Measurements from ENCODE around the gene TUBAL3.
A peak's percentile ranks its signal among the peaks of the same experiment; 100 is the strongest.
"Not testable (repeated sequence)": the region's sequence is repeated elsewhere in the genome, so short reads cannot be mapped to it uniquely, and the experiment has no call there.

The TUBAL3 gene

GRCh38 chr10:5419466-5420094 is 15.0 kb upstream of the TUBAL3 start:
- no peak for DNase-seq

- DNase-seq: no peak
Measured at GRCh38 chr10:5418584-5418983, 14.0 kb upstream of the TUBAL3 start.

DNA sequence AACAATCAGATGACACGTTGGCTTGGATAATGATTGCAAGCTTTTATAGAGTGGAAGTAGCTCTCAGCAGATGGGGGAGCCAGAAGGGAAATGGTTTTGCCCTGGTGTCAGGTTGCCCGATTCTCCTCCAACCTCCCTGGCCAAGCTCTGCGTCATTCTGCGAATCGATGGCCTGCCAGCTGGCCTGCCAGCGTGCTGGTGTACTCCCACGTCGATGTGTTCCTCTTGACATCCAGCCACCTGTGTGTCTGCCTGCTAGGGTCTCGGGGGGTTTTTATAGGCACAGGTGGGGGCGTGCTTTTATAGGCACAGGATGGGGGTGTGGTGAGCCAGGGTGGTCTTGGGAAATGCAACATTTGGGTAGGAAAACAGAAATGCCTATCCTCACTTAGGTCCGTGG is 12.4 kb upstream of the TUBAL3 start:
- DNase-seq: peak; percentile 85 to 92

- peak in 1 of 2 experiments; percentile 29 for DNase-seq
Measured at GRCh38 chr10:5413012-5413938, 8.6 kb upstream of the TUBAL3 start.

DNA sequence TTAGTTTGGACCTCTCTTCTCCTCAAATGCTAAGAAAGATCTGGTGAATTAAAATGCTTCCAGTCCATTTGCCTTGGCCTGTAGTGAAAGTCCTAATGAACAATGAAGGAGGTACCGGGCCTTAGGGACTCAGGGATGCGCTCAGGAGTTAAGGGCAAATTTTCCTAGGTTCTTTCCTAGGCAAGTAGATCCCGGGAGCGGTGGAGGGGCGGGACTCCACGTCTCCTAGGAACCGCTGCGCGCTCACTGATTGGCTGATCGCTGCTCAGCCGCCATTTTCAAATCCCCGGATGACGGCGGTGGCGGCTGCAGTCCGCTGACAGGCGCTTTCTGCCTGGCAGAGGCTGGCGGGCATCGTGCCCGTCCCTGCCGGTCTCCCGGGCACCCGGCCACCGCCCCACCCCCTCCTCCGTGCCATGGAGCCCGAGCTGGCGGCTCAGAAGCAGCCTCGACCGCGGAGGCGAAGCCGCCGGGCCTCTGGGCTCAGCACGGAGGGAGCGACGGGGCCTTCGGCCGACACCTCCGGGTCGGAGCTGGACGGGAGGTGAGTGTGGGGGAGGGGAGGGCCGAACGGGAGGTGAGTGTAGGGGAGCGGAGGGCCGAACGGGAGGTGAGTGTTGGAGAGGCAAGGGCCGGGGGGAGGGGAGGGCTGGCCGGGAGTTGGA is 7.8 kb upstream of the TUBAL3 start, which contains the start of gene NET1:
Gene NET1, plus strand, starts transcription at position 281 of the 665 bp plus-strand sequence. Its CDS starts 136 bp downstream, at position 417.
- peak; percentile 69 to 94 for DNase-seq

DNA sequence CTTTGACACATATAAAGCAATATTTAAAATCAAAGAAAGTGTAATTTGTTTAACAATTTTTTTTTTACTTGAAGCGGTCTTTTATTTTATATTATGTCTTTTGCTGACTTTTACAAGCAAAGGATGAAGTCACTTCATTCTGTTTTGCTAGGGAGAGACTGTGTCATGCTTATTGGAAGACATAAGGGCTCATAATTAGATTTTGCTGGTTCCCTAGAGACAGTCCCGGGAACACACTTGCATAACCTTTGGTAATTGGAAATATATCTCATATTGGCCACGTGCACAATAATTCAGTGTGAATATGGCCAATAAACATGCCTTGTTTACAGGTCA is 7.3 kb upstream of the TUBAL3 start:
- DNase-seq: peak in 1 of 2 experiments; percentile 43

DNA sequence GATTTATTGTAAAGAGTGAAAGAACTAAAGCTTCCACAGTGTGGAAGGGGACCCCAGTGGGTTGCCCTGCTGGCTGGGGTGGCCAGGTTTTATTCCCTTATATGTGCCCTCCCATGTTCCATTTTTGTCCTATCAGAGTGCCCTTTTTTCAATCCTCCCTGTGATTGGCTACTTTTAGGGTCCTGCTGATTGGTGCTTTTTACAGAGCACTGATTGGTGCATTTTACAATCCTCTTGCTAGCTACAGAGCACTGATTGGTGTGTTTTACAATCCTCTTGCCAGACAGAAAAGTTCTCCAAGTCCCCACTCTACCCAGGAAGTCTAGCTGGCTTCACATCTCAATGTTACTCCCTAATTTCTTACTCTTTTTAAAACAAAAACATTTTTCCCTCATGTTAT is 6.2 kb upstream of the TUBAL3 start:
- not testable (repeated sequence) for DNase-seq

DNA sequence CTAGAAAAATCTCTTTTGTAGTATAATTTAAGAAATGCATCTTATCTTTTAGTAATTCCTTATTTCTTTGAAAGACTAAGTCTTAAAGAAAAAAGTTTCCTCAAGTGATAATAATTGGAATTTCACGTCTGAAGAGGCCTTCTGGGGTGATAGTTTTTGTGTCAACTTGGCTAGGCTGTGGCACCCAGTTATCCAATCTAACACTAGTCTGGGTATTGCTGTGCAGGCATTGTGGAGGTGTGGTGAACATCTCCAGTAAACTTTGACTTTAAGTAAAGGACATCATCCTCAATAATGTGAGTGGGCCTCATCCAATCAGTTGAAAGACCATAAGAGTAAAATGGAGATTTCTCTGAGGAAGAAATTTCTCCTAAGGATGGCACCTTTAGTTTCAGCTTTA is 2.3 kb upstream of the TUBAL3 start:
- DNase-seq: no peak

- no peak for DNase-seq
Measured at GRCh38 chr10:5402798-5403197, 1.8 kb downstream of the TUBAL3 start.

DNA sequence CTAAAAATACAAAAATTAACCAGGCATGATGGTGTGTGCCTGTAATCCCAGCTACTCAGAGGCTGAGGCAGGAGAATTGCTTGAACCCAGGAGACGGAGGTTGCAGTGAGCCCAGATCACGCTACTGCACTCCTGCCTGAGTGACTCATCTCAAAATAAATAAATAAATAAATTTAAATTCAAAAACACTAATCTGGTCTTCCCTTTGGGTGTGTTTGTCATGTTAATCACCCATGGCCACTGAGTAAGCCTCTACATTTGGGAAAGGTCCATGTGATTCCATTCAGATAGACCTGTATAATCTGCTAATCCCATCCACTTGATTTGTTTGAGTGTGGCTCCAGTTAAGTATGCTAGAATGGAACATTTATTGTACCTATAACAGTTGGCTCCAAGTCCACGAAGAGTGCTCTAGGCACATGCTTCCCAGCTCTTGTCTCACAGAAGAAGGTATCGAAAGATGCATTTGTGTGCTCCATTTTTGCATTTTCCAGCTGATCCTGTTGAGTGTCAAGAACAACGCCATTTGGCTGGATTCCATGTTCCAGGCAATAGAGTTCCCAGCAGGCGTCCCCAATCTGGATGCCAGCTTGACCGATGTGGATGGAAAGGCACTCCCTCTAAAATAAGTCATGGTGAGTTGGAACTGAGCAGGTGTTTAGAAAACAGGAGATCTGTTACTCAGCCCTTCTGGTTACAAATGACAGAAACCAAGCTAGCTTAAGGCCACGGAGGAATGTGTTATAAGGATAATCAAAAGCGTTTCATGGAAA is 4.0 kb downstream of the TUBAL3 start:
- DNase-seq: peak in 1 of 2 experiments; percentile 56

DNA sequence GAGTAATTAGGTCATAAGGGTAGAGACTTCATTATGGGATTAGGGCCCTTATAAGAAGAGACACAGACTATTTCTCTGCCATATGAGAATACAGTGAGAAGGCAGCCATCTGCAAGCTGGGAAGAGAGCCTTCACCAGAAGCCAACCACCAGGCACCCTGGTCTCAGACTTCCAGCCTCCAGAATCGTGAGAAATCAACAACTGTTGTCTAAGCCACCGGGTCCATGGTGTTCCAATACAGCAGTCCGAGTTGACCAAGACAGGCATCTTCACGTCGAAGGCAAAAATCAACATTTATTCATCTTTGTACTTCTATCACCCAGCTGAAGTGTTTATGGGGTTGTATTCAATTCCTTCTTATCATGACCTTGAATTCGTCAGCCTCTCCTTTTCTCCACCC is 5.3 kb downstream of the TUBAL3 start:
- DNase-seq: no peak

GRCh38 chr10:5396556-5397300 is 7.9 kb downstream of the TUBAL3 start:
- peak; percentile 26 to 70 for DNase-seq

GRCh38 chr10:5395168-5395567 is 9.5 kb downstream of the TUBAL3 start:
- no peak for DNase-seq

DNA sequence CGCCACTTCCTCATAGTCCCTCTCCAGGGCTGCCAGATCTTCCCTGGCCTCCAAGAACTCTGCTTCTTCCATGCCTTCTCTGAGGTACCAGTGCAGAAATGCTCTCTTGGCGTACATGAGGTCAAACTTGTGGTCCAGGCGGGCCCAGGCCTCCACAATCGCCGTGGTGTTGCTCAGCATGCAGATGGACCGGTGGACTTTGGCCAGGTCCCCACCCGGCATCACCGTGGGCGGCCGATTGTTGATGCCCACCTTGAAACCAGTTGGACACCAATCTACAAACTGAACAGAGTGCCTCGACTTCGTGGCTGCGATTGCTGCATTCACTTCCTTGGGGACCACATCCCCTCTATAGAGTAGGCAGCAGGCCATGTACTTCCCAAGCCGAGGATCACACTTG is 11.1 kb downstream of the TUBAL3 start:
- DNase-seq: no peak

DNA sequence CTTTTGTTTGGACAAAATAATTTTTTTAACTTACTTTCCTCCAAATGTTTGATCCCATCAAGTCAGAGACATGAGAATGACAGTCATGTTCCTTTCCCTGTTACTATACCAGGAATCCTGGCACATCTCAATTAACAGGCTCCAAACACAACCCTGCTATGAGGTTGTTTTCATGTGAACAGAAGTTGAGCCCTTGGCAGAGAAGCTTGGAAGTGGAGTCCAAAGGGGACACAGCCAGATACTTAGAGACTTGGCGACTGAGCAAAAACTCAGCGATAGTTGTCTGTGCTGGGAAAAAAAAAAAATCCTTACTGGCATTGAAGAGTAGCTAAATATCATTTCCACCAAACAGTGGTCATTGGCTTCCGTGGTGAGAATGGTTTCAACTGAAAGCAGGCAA is 12.8 kb downstream of the TUBAL3 start:
- DNase-seq: peak in 1 of 2 experiments; percentile 61

DNA sequence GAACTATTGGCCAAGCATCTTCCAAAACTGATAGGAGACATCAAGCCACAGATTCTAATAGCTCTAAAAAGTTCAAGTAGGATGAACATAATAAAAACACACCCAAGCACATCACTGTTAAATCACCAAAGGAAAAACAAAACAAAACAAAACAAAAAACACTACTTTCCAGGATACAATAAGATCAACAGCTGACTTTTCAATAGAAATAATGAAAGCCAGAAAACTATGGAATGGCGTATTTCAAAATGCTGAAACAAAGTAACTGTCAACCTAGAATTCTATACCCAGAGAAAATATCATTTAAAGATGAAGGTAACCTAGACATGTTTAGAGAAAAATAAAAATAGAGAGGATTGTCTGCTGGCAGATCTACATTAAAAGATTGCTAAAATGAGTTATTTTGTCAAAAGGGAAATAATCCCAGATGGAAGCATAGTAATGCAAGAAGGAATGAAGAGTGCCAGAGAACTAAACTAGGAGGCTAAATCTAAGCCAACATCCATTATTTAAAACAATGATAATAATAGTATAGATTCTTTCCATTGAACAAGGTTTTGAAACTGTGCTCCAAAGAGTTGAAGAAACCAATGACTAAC is 13.9 kb downstream of the TUBAL3 start:
- no peak for DNase-seq

GRCh38 chr10:5387169-5387568 is 17.5 kb downstream of the TUBAL3 start:
- no peak for DNase-seq

GRCh38 chr10:5385224-5385623 is 19.4 kb downstream of the TUBAL3 start:
- DNase-seq: no peak

GRCh38 chr10:5381187-5381586 is 23.4 kb downstream of the TUBAL3 start:
- DNase-seq: no peak

GRCh38 chr10:5380395-5380794 is 24.2 kb downstream of the TUBAL3 start:
- not testable (repeated sequence) for DNase-seq

GRCh38 chr10:5379202-5379601 is 25.4 kb downstream of the TUBAL3 start:
- DNase-seq: not testable (repeated sequence)

DNA sequence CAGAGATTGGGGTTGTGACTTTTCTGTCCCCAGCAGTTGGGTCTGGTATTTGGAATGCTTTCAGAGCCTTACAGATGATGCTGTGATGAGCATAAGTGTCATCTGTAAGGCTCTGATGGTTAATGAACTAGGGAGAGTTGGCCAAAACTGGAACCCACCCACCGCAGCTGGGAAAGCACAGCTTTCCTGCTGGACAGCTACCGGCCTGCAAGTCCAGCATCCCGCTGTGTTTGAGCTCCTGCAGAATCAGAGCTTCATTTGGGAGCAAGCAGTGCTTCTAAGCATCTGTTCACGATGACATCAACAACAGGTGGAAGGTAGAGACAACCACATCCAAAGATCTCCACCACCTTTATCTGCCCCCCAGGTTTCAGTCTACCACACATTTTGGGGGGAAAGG is 28.2 kb downstream of the TUBAL3 start:
- no peak for DNase-seq
